Colonic mucosa (tissue), 4 donors: Measurements from ENCODE around the gene PACSIN2. TPM values are rescaled to one million over a fixed set of nuclear protein-coding genes. Genes with fewer than 3 reads are reported as not detected.
A peak's percentile ranks its signal among the peaks of the same experiment; 100 is the strongest.

ENCODE experiments used
- DNase-seq: peaks from one replicate; pipeline ENCODE4 v3.0.0-alpha.2; 2020
- H3K27ac ChIP-seq: fragments of 200-600 bp; one replicate; pipeline ENCODE4 v1.8.0; 2021
- H3K27me3 ChIP-seq: fragments of 200-600 bp; one replicate; pipeline ENCODE4 v1.8.0; 2021
- H3K36me3 ChIP-seq: fragments of 200-600 bp; one replicate; pipeline ENCODE4 v1.8.0; 2021
- H3K4me1 ChIP-seq: fragments of 200-600 bp; one replicate; pipeline ENCODE4 v1.8.0; 2021; ENCODE audit warnings: mild to moderate bottlenecking
- H3K4me3 ChIP-seq: fragments of 200-600 bp; one replicate; pipeline ENCODE4 v1.8.0; 2021
- H3K9ac ChIP-seq, 2 donors: one replicate each; pipeline ENCODE4 v1.7.0; 2013; ENCODE audit warnings: control low read depth in 2 of 2, low read depth in 2 of 2, low read length in 2 of 2
- H3K9me3 ChIP-seq: fragments of 200-600 bp; one replicate; pipeline ENCODE4 v1.8.0; 2021
- CTCF ChIP-seq: fragments of 200-600 bp; IDR thresholded peaks from one replicate; pipeline ENCODE4 v1.8.0; 2022; ENCODE audit warnings: antibody characterized with exemption, mild to moderate bottlenecking
- intact Hi-C: fragments of 100-400 bp; cut with DNase I; formaldehyde crosslinking; loops from one replicate; pipeline ENCODE4 v1.14.1; 2022
- total RNA-seq, 2 donors: library from RNA; stranded (reverse); fragmentation: NEBNext Ultra II Directional in 1 of 2; extraction: Animal tissue kit (Norgen Biotek cat#: 25700) in 1 of 2; gene quantifications; one replicate each; pipeline ENCODE4 v1.2.1, GENCODE V29; 2021
- donor health status: healthy.
- donor health status: DM: no; HTN: no; CAD: no.
- donor health status: DM: no; HTN: no; CAD: no.

Gene PACSIN2
- total RNA-seq, 2 donors from 2014 or later = 143 to 160 TPM

- no peak for TF ChIP-seq CTCF
- H3K9me3 ChIP-seq = no peaks in the 10 kb centered on the region
- H3K27ac ChIP-seq = no peak overlapping the region
- intact Hi-C loops = no loop called here
- H3K4me3 ChIP-seq = no peak overlapping the region
- peaks cover 14% of the 10 kb centered on the region for H3K4me1 ChIP-seq
- H3K36me3 ChIP-seq = no peaks in the 10 kb centered on the region
- no peaks in the 10 kb centered on the region for H3K27me3 ChIP-seq
- DNase-seq = no peak
- H3K9ac ChIP-seq = no peak overlapping the region
Observed at GRCh38 chr22:42983470-42983869, 31.5 kb downstream of the PACSIN2 start.

- H3K4me3 ChIP-seq = no peak overlapping the region
- H3K27me3 ChIP-seq = no peaks in the 10 kb centered on the region
- TF ChIP-seq CTCF = no peak
- H3K9ac ChIP-seq = no peak overlapping the region
- no peaks in the 10 kb centered on the region for H3K9me3 ChIP-seq
- H3K27ac ChIP-seq = no peak overlapping the region
- DNase-seq = no peak
- intact Hi-C loops = no loop called here
- no peaks in the 10 kb centered on the region for H3K36me3 ChIP-seq
- H3K4me1 ChIP-seq = peaks cover 23% of the 10 kb centered on the region
Observed at GRCh38 chr22:42979606-42980005, 35.3 kb downstream of the PACSIN2 start.

- Histone ChIP-seq H3K9ac (peak overlapping the region in 1 of 2 donors; percentile 19), H3K9me3 (no peaks in the 10 kb centered on the region), H3K36me3 (no peaks in the 10 kb centered on the region), H3K27me3 (no peaks in the 10 kb centered on the region), H3K27ac (peak overlapping the region; percentile 26), H3K4me1 (peaks cover 21% of the 10 kb centered on the region), H3K4me3 (no peak overlapping the region)
- intact Hi-C loops = no loop called here
- DNase-seq = no peak
- no peak for TF ChIP-seq CTCF
Observed at GRCh38 chr22:42978453-42979103, 36.4 kb downstream of the PACSIN2 start.

GRCh38 chr22:42977569-42977968, 37.4 kb downstream of the PACSIN2 start:
- intact Hi-C loops = no loop called here
- H3K4me1 ChIP-seq = peaks cover 26% of the 10 kb centered on the region

GRCh38 chr22:42976217-42976933, 38.6 kb downstream of the PACSIN2 start:
- no peak for TF ChIP-seq CTCF
- no peaks in the 10 kb centered on the region for H3K36me3 ChIP-seq
- intact Hi-C loops = no loop called here
- H3K27ac ChIP-seq = peak overlapping the region; percentile 40
- H3K9ac ChIP-seq = peak overlapping the region in 1 of 2 donors; percentile 57
- no peak overlapping the region for H3K4me3 ChIP-seq
- no peaks in the 10 kb centered on the region for H3K9me3 ChIP-seq
- peak; percentile 69 for DNase-seq
- peaks cover 28% of the 10 kb centered on the region for H3K4me1 ChIP-seq
- no peaks in the 10 kb centered on the region for H3K27me3 ChIP-seq

More at GRCh38 chr22:42977569-42977968, 37.4 kb downstream of the PACSIN2 start:
- no peak overlapping the region for H3K9ac ChIP-seq
- H3K4me3 ChIP-seq = no peak overlapping the region
- no peaks in the 10 kb centered on the region for H3K36me3 ChIP-seq
- TF ChIP-seq CTCF = no peak
- no peak overlapping the region for H3K27ac ChIP-seq
- H3K9me3 ChIP-seq = no peaks in the 10 kb centered on the region
- H3K27me3 ChIP-seq = no peaks in the 10 kb centered on the region
- no peak for DNase-seq
